IPS DF 4.7 (cell line): ENCODE measurements around the gene CCDC27.

Experiments
- DNase-seq: peaks from one replicate; pipeline ENCODE4 v3.0.0-alpha.2; 2013; ENCODE audit warnings: low spot score; ENCODE audit errors: extremely low read depth

CCDC27 gene

GRCh38 chr1:3752400-3752945, at the start of gene CCDC27:
TSS of gene CCDC27 (plus strand) at chr1:3752450. CDS start at chr1:3752482, 32 bp downstream.
- no peak for DNase-seq

- no peak for DNase-seq
Measured at GRCh38 chr1:3702528-3702927, 49.7 kb upstream of the CCDC27 start.

- no peak for DNase-seq
Measured at GRCh38 chr1:3702990-3703728, 49.1 kb upstream of the CCDC27 start.

- DNase-seq: no peak
Measured at GRCh38 chr1:3703786-3704371, 48.4 kb upstream of the CCDC27 start.

- no peak for DNase-seq
Measured at GRCh38 chr1:3705341-3705950, 46.8 kb upstream of the CCDC27 start.

GRCh38 chr1:3706651-3707297, 45.5 kb upstream of the CCDC27 start:
- no peak for DNase-seq

GRCh38 chr1:3707298-3707938, 44.8 kb upstream of the CCDC27 start:
- no peak for DNase-seq

GRCh38 chr1:3707939-3708328, 44.3 kb upstream of the CCDC27 start:
- no peak for DNase-seq

- no peak for DNase-seq
Measured at GRCh38 chr1:3708791-3709190, 43.5 kb upstream of the CCDC27 start.

- DNase-seq: no peak
Measured at GRCh38 chr1:3710251-3710650, 42.0 kb upstream of the CCDC27 start.

- DNase-seq: no peak
Measured at GRCh38 chr1:3711381-3711779, 40.9 kb upstream of the CCDC27 start.

GRCh38 chr1:3711780-3712451, 40.3 kb upstream of the CCDC27 start:
- no peak for DNase-seq

GRCh38 chr1:3712573-3713535, 39.4 kb upstream of the CCDC27 start:
- no peak for DNase-seq

- no peak for DNase-seq
Measured at GRCh38 chr1:3713840-3714239, 38.4 kb upstream of the CCDC27 start.

GRCh38 chr1:3714284-3714741, 37.9 kb upstream of the CCDC27 start:
- DNase-seq: no peak

- no peak for DNase-seq
Measured at GRCh38 chr1:3714814-3715213, 37.4 kb upstream of the CCDC27 start.

GRCh38 chr1:3716351-3716750, 35.9 kb upstream of the CCDC27 start:
- DNase-seq: no peak

GRCh38 chr1:3717041-3717714, 35.1 kb upstream of the CCDC27 start:
- DNase-seq: no peak
